Stimulated activated CD4-positive, alpha-beta T cell treated with anti-CD3 and anti-CD28 coated beads, Interleukin-4, amount 100 ng/mL, for 4 hours (primary cell): ENCODE results near the gene CES2.

Experiments used
- DNase-seq, 2 experiments: peaks; one replicate each; pipeline ENCODE4 v3.0.0-alpha.2; 2020

Gene CES2

GRCh38 chr16:66918803-66919568 lies 16.3 kb upstream of the CES2 start, which contains the start of gene CDH16:
Gene CDH16, minus strand, starts transcription at chr16:66918885. Its CDS starts 820 bp downstream, at chr16:66918065.
- no peak for DNase-seq

DNA sequence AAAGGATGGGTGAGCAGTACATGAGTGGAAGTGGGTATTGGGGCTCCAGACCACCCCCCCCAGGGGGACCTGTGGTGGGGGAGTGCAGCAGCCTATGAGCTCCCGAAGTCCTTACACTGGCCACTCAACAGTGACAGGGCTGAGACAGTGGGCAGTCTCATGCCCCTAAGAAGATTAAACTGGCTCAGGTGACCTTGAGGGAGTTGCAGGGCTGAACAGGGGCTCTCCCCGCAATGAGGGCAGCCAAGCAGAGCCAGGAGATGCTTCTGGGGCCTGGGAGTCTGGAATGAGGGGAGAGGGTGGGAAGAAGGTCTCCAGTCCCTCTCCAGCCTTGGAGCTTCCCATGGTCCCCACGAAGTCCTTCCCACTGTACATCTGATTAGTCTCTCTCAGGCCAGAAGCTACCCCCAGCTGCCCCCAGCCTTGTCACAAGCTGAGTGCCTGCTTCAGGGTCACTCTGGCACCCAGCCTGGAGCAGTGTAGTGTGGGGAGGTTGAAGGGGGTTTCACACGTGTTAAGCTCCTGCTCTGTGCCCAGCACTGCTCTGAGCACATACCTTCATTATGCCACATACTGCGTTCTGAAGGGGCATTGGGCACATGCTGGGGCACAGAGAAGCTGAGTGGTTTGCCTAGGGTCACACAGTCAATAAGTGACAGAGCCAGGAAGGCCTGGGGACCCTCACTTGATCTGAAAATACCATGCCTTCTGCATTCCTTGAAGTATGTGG lies 15.6 kb upstream of the CES2 start:
- no peak for DNase-seq

DNA sequence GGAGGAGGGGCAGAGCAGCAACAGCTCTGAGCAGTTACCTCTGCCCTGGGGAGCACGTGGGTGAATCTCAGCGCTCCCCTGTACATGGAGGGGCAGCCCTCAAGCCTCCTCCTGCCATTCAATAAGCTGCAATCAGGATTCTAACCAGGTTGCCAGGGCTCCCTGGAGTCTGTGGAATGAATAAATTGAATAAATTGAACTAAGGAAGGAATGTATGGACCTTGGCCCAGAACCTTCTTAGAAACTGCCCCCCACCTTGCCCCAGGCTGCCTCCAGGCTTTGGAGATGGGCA lies 15.1 kb upstream of the CES2 start:
- DNase-seq: no peak

GRCh38 chr16:66920924-66921680 lies 14.2 kb upstream of the CES2 start:
- no peak for DNase-seq

GRCh38 chr16:66921729-66922450 lies 13.4 kb upstream of the CES2 start:
- DNase-seq: no peak

- DNase-seq: no peak
These were observed 12.0 kb upstream of the CES2 start for GRCh38 chr16:66923247-66923731.

DNA sequence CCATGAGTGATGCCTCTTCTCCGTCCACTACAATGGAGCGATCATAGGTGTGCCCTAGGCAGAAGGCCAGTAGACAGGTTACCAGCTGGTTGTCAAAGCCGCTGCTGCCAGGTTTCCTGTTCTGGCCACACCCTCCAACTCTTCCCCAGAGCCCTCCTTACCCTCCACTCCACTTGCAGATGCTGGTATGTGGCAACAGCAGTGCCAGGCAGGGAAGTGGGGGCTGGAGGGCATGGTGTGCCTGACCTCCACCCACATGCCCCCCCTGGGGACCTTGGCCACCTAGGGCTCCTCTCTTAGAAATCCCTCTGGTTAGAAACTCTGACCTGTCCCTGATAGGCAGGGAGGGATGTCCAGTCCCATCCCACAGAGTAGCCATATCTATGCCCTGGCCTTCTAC lies 11.4 kb upstream of the CES2 start:
- DNase-seq: no peak

DNA sequence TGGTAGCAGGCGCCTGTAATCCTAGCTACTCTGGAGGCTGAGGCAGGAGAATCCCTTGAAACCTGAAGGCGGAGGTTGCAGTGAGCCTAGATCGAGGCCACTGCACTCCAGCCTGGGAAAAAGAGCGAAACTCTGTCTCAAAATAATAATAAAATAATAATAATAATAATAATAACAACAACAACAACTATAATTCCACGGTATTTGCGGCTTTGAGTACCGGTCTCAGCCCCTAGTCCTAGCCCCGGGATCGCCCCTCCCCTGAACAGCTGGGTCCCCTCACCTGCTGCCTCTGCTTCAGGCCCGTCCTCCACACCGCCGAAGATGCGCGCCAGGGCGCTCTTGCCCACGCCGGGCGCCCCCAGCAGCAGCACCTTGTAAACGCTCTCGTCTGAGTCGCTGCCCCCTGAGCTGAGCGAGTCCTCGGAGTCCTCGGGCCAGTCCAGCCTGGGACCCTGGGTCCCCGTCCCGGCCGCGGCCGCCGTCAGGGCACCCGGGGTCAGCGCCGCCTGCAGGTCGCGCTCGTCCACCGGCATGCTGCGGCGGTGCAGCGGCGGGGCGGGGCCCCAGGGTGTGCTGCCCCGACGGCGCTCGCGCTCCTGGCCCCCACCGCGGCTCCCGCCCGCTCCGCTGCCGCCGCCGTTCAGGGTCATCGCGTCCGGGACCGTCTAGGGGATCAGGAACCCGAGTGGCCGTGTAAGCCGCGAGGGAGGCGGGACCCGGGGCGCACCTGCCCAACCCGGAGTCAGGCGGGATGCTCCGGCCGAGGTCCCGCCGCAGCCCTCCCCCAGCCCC lies 10.6 kb upstream of the CES2 start:
- peak in 1 of 2 experiments; percentile 49 for DNase-seq

GRCh38 chr16:66925322-66925840 lies 9.9 kb upstream of the CES2 start, which contains the start of gene RRAD:
Gene RRAD, minus strand, starts transcription at chr16:66925535. Its CDS starts 356 bp downstream, at chr16:66925179.
- DNase-seq: peak in 1 of 2 experiments; percentile 38

DNA sequence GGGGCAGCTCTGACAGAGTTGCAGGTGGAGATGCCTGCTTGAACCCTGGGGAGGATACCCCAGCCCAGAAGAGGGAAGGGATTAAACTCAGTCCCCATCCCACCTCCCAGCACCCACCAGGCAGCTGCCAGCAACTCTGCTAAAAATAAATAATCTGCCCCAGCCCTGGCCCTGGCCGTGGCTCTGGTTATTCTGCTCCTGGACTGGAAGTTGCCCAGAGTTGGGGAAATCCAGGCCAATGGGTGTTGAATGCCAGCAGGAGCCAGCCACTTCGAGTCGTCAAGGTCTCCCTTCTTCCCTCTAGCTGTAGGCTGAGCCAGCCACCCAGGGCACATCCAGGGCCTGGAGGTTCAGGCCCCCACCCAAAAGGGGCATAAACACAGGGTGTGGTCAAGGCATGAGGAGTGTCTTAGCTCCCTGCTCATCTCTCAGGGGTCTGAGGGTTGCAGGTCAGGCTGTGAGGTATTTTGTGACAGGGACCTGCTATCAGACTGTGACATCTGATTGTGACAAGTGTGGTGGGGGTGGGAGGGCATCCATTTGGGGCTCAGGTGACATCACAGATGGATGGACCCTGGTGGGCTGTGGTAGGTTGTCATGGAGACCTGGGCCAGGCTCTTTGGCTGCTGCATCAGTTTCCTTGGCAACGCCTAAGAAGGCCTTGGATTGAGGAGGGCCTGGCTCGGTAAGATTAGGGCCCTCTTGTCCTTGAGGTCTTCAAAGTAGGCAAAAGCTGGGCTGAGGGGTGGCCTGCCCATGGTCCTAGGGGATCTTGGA lies 9.0 kb upstream of the CES2 start:
- no peak for DNase-seq

GRCh38 chr16:66926961-66927436 lies 8.3 kb upstream of the CES2 start:
- DNase-seq: no peak

DNA sequence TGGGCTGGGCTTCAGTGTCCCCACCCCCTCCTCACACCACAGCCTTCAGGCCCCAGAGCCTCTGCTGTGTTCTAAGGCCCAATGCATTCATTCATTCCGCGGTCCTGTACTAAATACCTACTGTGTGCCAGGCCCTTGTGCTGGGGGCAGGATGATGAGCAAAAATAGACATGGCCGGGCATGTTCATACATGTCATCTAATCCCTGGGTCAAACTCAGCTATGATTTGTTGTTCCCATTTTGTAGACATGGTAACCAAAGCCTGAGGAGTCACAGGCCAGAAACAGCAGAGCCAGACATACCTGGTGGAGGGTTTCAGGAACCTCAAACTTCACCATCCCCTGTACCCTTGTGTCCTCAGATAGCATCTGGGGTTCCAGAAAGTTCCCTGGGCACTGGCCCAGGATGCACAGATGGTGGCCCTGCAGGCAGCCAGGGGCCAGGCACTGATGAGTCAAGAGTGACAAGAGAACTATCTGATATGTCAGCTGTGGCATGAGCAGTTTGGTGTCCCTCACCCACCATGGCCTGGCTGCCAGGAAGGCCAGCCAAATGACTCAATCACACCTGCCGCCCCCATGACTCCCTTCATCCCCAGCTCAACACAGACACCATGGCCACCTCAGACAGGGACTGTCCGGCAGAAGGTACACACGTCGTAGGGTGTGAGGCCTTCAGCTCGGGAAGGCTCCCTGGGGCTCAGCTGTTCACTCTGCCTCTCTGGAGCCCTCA lies 7.2 kb upstream of the CES2 start:
- no peak for DNase-seq

DNA sequence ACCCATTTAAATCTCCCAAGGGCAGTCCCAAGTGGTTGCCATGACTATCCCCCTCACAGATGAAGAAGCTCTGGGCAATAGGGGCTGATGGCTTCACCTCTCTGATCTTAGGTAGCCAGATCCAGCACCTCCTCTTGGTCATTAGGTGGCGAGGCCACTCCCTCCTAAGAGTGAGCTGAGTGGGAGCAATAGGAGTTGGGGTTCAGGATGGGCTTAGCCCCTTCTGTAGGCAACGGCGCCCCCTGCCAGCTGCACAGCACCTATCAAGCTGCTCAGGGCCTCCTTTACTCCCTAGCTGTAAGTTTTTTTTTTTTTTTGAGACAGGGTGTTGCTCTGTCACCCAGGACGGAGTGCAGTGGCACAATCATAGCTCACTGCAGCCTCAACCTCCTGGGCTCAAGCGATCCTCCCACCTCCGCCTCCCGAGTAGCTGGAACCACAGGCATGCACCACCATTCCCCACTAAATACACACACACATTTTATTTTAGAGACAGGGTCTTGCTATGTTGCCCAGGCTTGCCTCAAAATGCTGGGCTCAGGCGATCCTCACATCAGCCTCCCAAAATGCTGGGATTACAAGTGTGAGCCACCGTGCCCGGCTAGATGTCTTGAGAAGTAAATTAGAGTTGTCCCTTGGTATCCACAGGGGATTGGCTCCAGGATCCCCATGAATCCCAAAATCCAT lies 6.5 kb upstream of the CES2 start:
- no peak for DNase-seq

- no peak for DNase-seq
These were observed 5.1 kb upstream of the CES2 start for GRCh38 chr16:66930189-66930588.

GRCh38 chr16:66931665-66932064 lies 3.7 kb upstream of the CES2 start:
- DNase-seq: no peak

DNA sequence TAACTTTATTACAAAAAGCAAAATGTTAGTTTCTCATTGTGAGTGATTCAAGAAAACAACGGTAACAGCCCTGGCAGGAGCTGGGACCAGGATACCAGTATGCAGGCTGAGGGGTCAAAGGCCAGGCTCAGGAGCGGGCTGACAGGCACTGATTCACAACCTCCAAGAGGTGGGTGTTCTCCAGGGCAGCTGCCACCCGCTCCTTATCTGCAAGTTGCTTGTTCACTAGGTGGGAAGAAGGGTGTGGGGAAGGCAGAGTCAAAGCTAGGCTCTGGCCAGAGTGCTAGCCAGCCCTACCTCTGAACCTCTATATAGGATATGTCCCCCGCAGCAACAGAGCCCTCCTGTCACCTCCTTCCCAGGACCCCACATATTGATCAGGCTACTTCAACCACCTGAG lies 3.2 kb upstream of the CES2 start:
- DNase-seq: no peak

GRCh38 chr16:66933776-66934137 lies 1.6 kb upstream of the CES2 start:
- DNase-seq: peak; percentile 44 to 77

GRCh38 chr16:66934138-66934838 lies 1.0 kb upstream of the CES2 start, which contains the start of gene CIAO2B:
Gene CIAO2B, minus strand, starts transcription at chr16:66934402. Its CDS starts 38 bp downstream, at chr16:66934364.
- DNase-seq: peak; percentile 87 to 88
